Measurements from ENCODE around the gene NFE2L1.

DNA sequence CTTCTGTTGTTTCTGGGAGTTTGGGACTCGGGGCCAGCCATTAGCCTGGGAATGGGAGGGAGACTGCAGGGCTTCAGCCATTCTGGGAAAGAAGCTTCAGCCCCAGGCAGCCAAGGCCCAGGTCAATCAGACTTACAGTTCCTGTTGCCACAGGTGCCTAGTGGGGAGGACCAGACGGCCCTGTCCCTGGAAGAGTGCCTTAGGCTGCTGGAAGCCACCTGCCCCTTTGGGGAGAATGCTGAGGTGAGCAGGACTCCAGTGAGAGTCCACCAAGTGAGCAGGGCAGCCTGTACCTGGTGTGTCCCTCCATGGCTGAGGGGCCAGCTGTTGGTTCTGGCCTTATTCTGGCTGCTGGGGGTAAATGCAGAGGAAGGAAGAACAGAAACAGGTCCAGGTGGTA, 8.7 kb downstream of the NFE2L1 start:
- TF ChIP-seq, protein P1, sequence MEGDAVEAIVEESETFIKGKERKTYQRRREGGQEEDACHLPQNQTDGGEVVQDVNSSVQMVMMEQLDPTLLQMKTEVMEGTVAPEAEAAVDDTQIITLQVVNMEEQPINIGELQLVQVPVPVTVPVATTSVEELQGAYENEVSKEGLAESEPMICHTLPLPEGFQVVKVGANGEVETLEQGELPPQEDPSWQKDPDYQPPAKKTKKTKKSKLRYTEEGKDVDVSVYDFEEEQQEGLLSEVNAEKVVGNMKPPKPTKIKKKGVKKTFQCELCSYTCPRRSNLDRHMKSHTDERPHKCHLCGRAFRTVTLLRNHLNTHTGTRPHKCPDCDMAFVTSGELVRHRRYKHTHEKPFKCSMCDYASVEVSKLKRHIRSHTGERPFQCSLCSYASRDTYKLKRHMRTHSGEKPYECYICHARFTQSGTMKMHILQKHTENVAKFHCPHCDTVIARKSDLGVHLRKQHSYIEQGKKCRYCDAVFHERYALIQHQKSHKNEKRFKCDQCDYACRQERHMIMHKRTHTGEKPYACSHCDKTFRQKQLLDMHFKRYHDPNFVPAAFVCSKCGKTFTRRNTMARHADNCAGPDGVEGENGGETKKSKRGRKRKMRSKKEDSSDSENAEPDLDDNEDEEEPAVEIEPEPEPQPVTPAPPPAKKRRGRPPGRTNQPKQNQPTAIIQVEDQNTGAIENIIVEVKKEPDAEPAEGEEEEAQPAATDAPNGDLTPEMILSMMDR (conservative IDR thresholded peaks at IDR 0.05): no peak
- TF ChIP-seq EZH2 (IDR thresholded peaks at IDR 0.05; ENCODE audit: low read depth): no peak

All from PC-9 (cell line).